B cell (primary cell): ENCODE results near the gene FAM217A.

ENCODE experiments used
- EZH2 ChIP-seq: IDR thresholded peaks from 2 replicates; pipeline ENCODE4 v1.6.1; 2012; ENCODE audit warnings: borderline replicate concordance, low read depth, mild to moderate bottlenecking, moderate library complexity, low read length; ENCODE audit not compliant: insufficient read depth, poor library complexity, severe bottlenecking
- TF ChIP-seq, protein P1 (sequence below): fragments of 200-600 bp; IDR thresholded peaks from one replicate; pipeline ENCODE4 v1.8.0; 2022; ENCODE audit warnings: antibody characterized with exemption, mild to moderate bottlenecking

- TF ChIP-seq EZH2 = no peak
- TF ChIP-seq, protein P1, sequence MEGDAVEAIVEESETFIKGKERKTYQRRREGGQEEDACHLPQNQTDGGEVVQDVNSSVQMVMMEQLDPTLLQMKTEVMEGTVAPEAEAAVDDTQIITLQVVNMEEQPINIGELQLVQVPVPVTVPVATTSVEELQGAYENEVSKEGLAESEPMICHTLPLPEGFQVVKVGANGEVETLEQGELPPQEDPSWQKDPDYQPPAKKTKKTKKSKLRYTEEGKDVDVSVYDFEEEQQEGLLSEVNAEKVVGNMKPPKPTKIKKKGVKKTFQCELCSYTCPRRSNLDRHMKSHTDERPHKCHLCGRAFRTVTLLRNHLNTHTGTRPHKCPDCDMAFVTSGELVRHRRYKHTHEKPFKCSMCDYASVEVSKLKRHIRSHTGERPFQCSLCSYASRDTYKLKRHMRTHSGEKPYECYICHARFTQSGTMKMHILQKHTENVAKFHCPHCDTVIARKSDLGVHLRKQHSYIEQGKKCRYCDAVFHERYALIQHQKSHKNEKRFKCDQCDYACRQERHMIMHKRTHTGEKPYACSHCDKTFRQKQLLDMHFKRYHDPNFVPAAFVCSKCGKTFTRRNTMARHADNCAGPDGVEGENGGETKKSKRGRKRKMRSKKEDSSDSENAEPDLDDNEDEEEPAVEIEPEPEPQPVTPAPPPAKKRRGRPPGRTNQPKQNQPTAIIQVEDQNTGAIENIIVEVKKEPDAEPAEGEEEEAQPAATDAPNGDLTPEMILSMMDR = no peak
These were observed 37.5 kb downstream of the FAM217A start for GRCh38 chr6:4041480-4041879.
